ENCODE results near the gene ADARB2. TPM values are rescaled to one million over a fixed set of nuclear protein-coding genes. Genes with fewer than 3 reads are reported as not detected.

The ADARB2 gene
- total RNA-seq, 2 donors from 2014 or later, result 8.0 to 12.2 TPM

DNA sequence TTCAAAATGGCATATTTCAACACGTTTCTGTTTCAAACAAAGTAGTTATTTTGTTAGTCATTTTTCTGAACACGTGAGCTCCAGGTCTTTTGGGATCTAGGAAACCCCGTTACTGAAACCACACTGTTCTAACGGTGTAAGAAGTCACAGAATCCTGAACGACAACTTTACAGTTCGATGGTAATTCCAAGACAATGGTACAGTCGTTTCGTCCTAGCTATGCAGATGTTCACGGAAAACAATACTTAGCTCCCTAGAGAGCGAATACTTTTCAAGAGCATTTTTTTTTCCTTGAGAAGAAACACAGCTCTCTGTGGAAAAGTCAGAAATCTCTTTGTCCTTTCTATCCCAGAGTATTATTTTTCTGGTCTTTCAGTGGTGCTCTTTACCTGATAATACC, 254.1 kb downstream of the ADARB2 start:
- no peak for TF ChIP-seq POLR2A (IDR thresholded peaks at IDR 0.05)
- TF ChIP-seq, protein P1, sequence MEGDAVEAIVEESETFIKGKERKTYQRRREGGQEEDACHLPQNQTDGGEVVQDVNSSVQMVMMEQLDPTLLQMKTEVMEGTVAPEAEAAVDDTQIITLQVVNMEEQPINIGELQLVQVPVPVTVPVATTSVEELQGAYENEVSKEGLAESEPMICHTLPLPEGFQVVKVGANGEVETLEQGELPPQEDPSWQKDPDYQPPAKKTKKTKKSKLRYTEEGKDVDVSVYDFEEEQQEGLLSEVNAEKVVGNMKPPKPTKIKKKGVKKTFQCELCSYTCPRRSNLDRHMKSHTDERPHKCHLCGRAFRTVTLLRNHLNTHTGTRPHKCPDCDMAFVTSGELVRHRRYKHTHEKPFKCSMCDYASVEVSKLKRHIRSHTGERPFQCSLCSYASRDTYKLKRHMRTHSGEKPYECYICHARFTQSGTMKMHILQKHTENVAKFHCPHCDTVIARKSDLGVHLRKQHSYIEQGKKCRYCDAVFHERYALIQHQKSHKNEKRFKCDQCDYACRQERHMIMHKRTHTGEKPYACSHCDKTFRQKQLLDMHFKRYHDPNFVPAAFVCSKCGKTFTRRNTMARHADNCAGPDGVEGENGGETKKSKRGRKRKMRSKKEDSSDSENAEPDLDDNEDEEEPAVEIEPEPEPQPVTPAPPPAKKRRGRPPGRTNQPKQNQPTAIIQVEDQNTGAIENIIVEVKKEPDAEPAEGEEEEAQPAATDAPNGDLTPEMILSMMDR (IDR thresholded peaks at IDR 0.05), result no peak
- intact Hi-C loops (cut with DNase I), result no loop called here
- no peak overlapping the region for H3K4me3 ChIP-seq
- no peaks in the 10 kb centered on the region for H3K27me3 ChIP-seq
- H3K4me1 ChIP-seq, result no peaks in the 10 kb centered on the region
- DNase-seq (no peak), ATAC-seq (no peak)
- H3K27ac ChIP-seq, result no peak overlapping the region
- H3K36me3 ChIP-seq (replicated peaks in 1 of 2; ENCODE audit: insufficient read depth in 1 of 2, low read depth in 2 of 2), result no peaks in the 10 kb centered on the region
- no peaks in the 10 kb centered on the region for H3K9me3 ChIP-seq
- WGBS, 2 donors, result 30 to 47% methylated on average over 10 of the region's 10 CpGs

DNA sequence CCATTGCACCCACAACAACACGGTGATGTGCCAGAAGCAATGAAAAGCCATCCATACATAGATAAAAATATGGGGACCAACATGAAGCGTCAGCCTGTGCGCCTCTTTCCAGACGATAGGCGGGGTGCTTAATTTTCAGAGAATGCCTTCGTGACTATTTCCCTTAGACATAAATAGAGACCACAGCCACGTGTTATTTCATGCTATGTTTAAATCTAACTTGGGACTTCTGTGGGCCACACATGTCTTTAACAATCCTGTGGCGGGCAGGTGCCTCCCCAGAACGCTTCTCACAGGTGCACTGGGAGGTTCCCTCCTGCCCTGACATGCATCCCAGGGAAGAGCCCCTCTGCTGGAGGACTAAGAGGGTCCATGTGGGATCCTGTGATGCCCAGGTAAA, 259.7 kb downstream of the ADARB2 start:
- H3K4me3 ChIP-seq, result no peak overlapping the region
- intact Hi-C loops (cut with DNase I), result no loop called here
- TF ChIP-seq, protein P1 (IDR thresholded peaks at IDR 0.05), result no peak
- TF ChIP-seq POLR2A (IDR thresholded peaks at IDR 0.05), result no peak
- peaks cover 0 to 3% of the 10 kb centered on the region in 2 donors for H3K27me3 ChIP-seq
- no peak for ATAC-seq
- 79 to 84% methylated on average over 9 of the region's 9 CpGs for WGBS, 2 donors
- no peak for DNase-seq
- no peaks in the 10 kb centered on the region for H3K4me1 ChIP-seq
- H3K27ac ChIP-seq, result no peak overlapping the region
- no peaks in the 10 kb centered on the region for H3K36me3 ChIP-seq (replicated peaks in 1 of 2; ENCODE audit: insufficient read depth in 1 of 2, low read depth in 2 of 2)
- H3K9me3 ChIP-seq, result no peaks in the 10 kb centered on the region

DNA sequence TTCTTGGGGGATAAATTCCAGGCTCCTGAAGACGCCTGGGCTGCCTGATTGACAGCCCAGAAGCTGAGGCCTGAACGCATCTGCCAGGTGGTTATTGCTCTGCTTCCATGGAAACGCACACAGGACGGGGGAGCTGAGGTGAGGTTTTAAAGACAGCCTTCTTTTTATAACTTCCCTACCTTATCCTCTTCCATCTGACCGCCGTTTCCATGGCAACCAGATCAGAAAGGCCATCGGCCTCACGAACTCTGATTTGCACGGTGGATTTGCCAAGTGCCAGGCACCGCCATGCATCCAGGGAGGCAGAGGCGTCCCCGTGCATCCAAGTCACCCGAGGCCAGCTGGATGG, 260.9 kb downstream of the ADARB2 start:
- Histone ChIP-seq H3K4me1 (no peaks in the 10 kb centered on the region), H3K27me3 (peaks cover 0 to 3% of the 10 kb centered on the region in 2 donors), H3K36me3 (replicated peaks in 1 of 2; ENCODE audit: insufficient read depth in 1 of 2, low read depth in 2 of 2) (no peaks in the 10 kb centered on the region), H3K4me3 (no peak overlapping the region), H3K9me3 (no peaks in the 10 kb centered on the region), H3K27ac (no peak overlapping the region)
- intact Hi-C loops (cut with DNase I), result no loop called here
- TF ChIP-seq, protein P1 (IDR thresholded peaks at IDR 0.05), result no peak
- TF ChIP-seq POLR2A (IDR thresholded peaks at IDR 0.05), result no peak
- ATAC-seq (no peak), DNase-seq (no peak)
- WGBS, 2 donors, result 62 to 65% methylated on average over 11 to 13 of the region's 13 CpGs

DNA sequence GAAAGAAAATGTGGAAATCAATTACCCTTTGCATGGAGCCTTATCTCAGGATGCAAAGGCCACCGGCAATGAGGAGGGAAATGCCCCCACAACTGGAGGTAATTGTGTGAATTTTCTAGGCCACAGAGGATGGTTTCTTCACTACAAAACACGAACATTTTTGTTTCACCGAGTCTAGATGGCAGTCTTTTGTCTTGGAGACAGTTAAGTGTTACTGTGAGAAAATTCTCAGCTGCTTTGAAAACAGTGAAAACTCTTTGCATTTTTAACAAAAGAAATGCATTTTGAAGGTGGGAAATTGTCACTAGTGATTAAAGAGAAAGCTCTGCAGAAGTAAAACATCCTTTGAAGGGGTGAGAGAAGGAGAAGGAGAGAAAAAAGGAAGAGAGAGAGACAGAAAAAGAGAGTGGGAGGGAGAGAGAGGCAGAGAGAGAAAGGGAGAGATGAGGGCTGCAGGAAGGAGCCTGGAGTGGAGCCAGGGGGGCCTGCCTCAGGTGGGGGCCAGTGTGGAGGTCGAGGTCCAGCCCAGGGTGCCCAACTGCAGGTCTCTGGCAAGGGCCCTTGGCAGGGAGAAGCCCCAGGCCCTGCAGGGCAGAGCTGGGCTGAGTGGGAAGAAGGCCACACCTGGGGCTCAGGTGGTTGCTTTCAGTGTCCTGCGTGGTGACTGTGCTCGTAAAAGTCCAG, 261.4 kb downstream of the ADARB2 start:
- intact Hi-C loops (cut with DNase I), result no loop called here
- WGBS, 2 donors, result 28 to 33% methylated on average over 6 of the region's 6 CpGs
- no peaks in the 10 kb centered on the region for H3K36me3 ChIP-seq (replicated peaks in 1 of 2; ENCODE audit: insufficient read depth in 1 of 2, low read depth in 2 of 2)
- ATAC-seq (no peak), DNase-seq (no peak)
- H3K4me3 ChIP-seq, result no peak overlapping the region
- H3K27ac ChIP-seq, result no peak overlapping the region
- peaks cover 0 to 3% of the 10 kb centered on the region in 2 donors for H3K27me3 ChIP-seq
- H3K4me1 ChIP-seq, result no peaks in the 10 kb centered on the region
- H3K9me3 ChIP-seq, result no peaks in the 10 kb centered on the region
- TF ChIP-seq, protein P1 (IDR thresholded peaks at IDR 0.05), result no peak
- TF ChIP-seq POLR2A (IDR thresholded peaks at IDR 0.05), result no peak

DNA sequence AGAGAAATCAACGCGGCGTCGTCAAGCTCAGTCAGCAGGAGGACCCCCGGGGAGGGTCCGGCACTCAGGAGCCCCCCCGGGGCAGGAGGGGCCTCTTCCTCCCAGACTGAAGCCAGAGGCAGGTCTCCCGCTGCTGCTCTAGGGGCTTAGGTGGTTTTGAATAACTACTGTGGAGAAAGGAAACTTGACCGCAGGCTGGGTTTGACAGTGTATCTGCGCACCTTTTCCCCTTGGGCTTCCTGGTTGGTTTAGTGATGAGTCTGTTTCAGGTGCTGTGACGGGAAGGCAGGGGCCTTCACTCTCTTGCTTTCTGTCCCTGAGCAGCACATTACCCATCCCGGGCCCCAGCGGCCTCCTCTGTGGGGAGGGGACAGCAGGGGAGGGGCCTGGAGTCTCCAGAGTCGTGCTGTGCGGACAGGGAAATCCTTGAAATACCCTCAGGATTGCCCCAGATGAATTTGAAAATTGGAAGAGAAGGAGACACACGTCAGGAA, 262.2 kb downstream of the ADARB2 start:
- peaks cover 0 to 3% of the 10 kb centered on the region in 2 donors for H3K27me3 ChIP-seq
- no peaks in the 10 kb centered on the region for H3K9me3 ChIP-seq
- no peak for TF ChIP-seq POLR2A (IDR thresholded peaks at IDR 0.05)
- TF ChIP-seq, protein P1 (IDR thresholded peaks at IDR 0.05), result no peak
- no peak overlapping the region for H3K4me3 ChIP-seq
- ATAC-seq (no peak), DNase-seq (no peak)
- intact Hi-C loops (cut with DNase I), result no loop called here
- H3K4me1 ChIP-seq, result no peaks in the 10 kb centered on the region
- H3K27ac ChIP-seq, result no peak overlapping the region
- no peaks in the 10 kb centered on the region for H3K36me3 ChIP-seq (replicated peaks in 1 of 2; ENCODE audit: insufficient read depth in 1 of 2, low read depth in 2 of 2)
- 48 to 50% methylated on average over 6 to 16 of the region's 16 CpGs for WGBS, 2 donors
